ENCODE measurements around the gene SERPINH1.

SERPINH1 gene

GRCh38 chr11:75531325-75531724, 30.7 kb upstream of the SERPINH1 start:
- no peak for FAIRE-seq
- DNase-seq (ENCODE audit: extremely low spot score, insufficient read length, low read depth), result no peak

GRCh38 chr11:75532200-75533048, 29.6 kb upstream of the SERPINH1 start:
- peak; percentile 56 for DNase-seq (ENCODE audit: extremely low spot score, insufficient read length, low read depth)
- peak; percentile 65 for FAIRE-seq

- no peak for DNase-seq (ENCODE audit: extremely low spot score, insufficient read length, low read depth)
- FAIRE-seq, result no peak
Measured at GRCh38 chr11:75533896-75534258, 28.2 kb upstream of the SERPINH1 start.

GRCh38 chr11:75534259-75535069, 27.6 kb upstream of the SERPINH1 start:
- no peak for DNase-seq (ENCODE audit: extremely low spot score, insufficient read length, low read depth)
- no peak for FAIRE-seq

- DNase-seq (ENCODE audit: extremely low spot score, insufficient read length, low read depth) (no peak), FAIRE-seq (no peak)
Measured at GRCh38 chr11:75535071-75535470, 27.0 kb upstream of the SERPINH1 start.

- peak; percentile 90 for FAIRE-seq
- DNase-seq (ENCODE audit: extremely low spot score, insufficient read length, low read depth), result peak; percentile 69
Measured at GRCh38 chr11:75536786-75537641, 25.0 kb upstream of the SERPINH1 start.

- DNase-seq (ENCODE audit: extremely low spot score, insufficient read length, low read depth) (no peak), FAIRE-seq (no peak)
Measured at GRCh38 chr11:75537740-75538139, 24.3 kb upstream of the SERPINH1 start.

- no peak for DNase-seq (ENCODE audit: extremely low spot score, insufficient read length, low read depth)
- no peak for FAIRE-seq
Measured at GRCh38 chr11:75538150-75538942, 23.7 kb upstream of the SERPINH1 start.

GRCh38 chr11:75539459-75540334, 22.4 kb upstream of the SERPINH1 start:
- DNase-seq (ENCODE audit: extremely low spot score, insufficient read length, low read depth) (no peak), FAIRE-seq (no peak)

GRCh38 chr11:75541193-75542087, 20.6 kb upstream of the SERPINH1 start:
- DNase-seq (ENCODE audit: extremely low spot score, insufficient read length, low read depth), result no peak
- FAIRE-seq, result no peak

- no peak for DNase-seq (ENCODE audit: extremely low spot score, insufficient read length, low read depth)
- FAIRE-seq, result no peak
Measured at GRCh38 chr11:75542088-75542438, 20.0 kb upstream of the SERPINH1 start.

GRCh38 chr11:75543806-75544205, 18.2 kb upstream of the SERPINH1 start:
- no peak for DNase-seq (ENCODE audit: extremely low spot score, insufficient read length, low read depth)
- FAIRE-seq, result no peak

- DNase-seq (ENCODE audit: extremely low spot score, insufficient read length, low read depth) (no peak), FAIRE-seq (no peak)
Measured at GRCh38 chr11:75547177-75547576, 14.9 kb upstream of the SERPINH1 start.

GRCh38 chr11:75547617-75548058, 14.4 kb upstream of the SERPINH1 start:
- DNase-seq (ENCODE audit: extremely low spot score, insufficient read length, low read depth), result no peak

GRCh38 chr11:75548595-75549272, 13.3 kb upstream of the SERPINH1 start:
- DNase-seq (ENCODE audit: extremely low spot score, insufficient read length, low read depth) (no peak), FAIRE-seq (no peak)

More at GRCh38 chr11:75547617-75548058, 14.4 kb upstream of the SERPINH1 start:
- no peak for FAIRE-seq

GRCh38 chr11:75549370-75549958, 12.6 kb upstream of the SERPINH1 start:
- DNase-seq (ENCODE audit: extremely low spot score, insufficient read length, low read depth), result no peak
- FAIRE-seq, result no peak

- FAIRE-seq, result no peak
- DNase-seq (ENCODE audit: extremely low spot score, insufficient read length, low read depth), result no peak
Measured at GRCh38 chr11:75553182-75553581, 8.9 kb upstream of the SERPINH1 start.

Measured in GM18507 (cell line).